ENCODE measurements around the gene AGAP2. TPM values are rescaled to one million over a fixed set of nuclear protein-coding genes. Genes with fewer than 3 reads are reported as not detected.

Gene AGAP2
- total RNA-seq, 2 donors from 2014 or later: 0.33 to 1.0 TPM

GRCh38 chr12:57725851-57726150 lies 12.7 kb downstream of the AGAP2 start:
- ATAC-seq (no peak), DNase-seq (no peak)
- Histone ChIP-seq H3K27me3 (no peaks in the 10 kb centered on the region), H3K4me1 (peaks cover 23% of the 10 kb centered on the region), H3K9me3 (no peaks in the 10 kb centered on the region), H3K4me3 (no peak overlapping the region), H3K27ac (no peak overlapping the region), H3K36me3 (replicated peaks in 1 of 2; ENCODE audit: insufficient read depth in 1 of 2, low read depth in 2 of 2) (no peaks in the 10 kb centered on the region)
- WGBS, 2 donors: 5 to 15% methylated on average over 3 to 10 of the region's 10 CpGs
- TF ChIP-seq CTCF (IDR thresholded peaks at IDR 0.05) (no peak), POLR2A (IDR thresholded peaks at IDR 0.05) (no peak)
- intact Hi-C loops (cut with DNase I): no loop called here

- Histone ChIP-seq H3K27ac (no peak overlapping the region), H3K4me3 (no peak overlapping the region), H3K9me3 (no peaks in the 10 kb centered on the region), H3K4me1 (peaks cover 23% of the 10 kb centered on the region), H3K36me3 (replicated peaks in 1 of 2; ENCODE audit: insufficient read depth in 1 of 2, low read depth in 2 of 2) (peaks cover 0 to 4% of the 10 kb centered on the region in 2 donors), H3K27me3 (no peaks in the 10 kb centered on the region)
- intact Hi-C loops (cut with DNase I): no loop called here
- DNase-seq: no peak
- 51 to 55% methylated on average over 10 of the region's 11 CpGs for WGBS, 2 donors
- ATAC-seq: no peak
- no peak for TF ChIP-seq POLR2A (IDR thresholded peaks at IDR 0.05)
- no peak for TF ChIP-seq CTCF (IDR thresholded peaks at IDR 0.05)
Measured at GRCh38 chr12:57724936-57725740, 13.4 kb downstream of the AGAP2 start.

DNA sequence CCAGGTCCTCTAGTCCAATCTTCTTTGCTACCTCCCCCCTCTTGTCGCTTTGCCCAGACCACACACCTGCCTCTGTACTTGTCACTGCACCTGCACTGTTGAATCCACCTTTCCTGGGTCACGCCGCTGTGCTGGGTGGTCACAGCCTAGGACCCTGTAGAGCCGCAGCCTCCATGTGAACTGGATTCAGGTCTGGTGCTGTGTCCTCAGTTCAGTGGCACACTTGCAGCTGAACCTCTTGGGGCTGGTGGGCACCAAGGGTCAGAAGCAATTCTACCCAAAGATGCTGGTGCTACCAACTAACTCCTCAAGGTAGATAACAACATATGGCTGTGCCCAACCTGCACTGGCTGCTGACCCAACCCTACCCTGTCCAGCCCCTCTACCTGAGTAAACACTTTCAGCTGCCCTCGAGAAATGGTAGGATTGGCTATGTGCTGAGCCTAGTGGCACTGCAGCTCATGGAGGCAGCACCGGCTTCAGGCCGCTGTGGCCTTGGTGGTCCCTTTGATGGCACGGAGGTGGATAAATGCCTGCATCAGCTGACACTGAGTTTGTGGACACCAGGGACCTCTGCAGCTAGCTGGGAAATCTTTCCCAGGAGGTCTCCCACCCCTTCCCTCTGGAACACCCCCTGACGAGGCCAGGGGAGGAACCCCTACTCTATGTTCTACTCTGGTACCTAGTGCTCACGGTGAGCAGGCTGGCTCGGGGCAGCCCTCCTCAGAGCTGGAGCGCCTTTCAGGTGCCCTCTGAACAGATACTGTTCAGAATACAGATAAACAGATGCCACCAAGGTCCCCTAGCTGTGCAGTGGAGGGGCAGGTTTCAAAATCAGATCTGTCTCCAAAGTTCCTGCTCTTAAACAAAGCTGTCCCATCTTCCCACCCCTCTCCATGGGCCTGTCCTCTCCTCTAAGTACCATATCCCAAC lies 14.3 kb downstream of the AGAP2 start:
- no peak overlapping the region for H3K27ac ChIP-seq
- H3K9me3 ChIP-seq: no peaks in the 10 kb centered on the region
- DNase-seq (no peak), ATAC-seq (no peak)
- 63 to 72% methylated on average over 8 to 12 of the region's 12 CpGs for WGBS, 2 donors
- TF ChIP-seq CTCF (IDR thresholded peaks at IDR 0.05) (no peak), POLR2A (IDR thresholded peaks at IDR 0.05) (no peak)
- no peak overlapping the region for H3K4me3 ChIP-seq
- no peaks in the 10 kb centered on the region for H3K27me3 ChIP-seq
- H3K36me3 ChIP-seq (replicated peaks in 1 of 2; ENCODE audit: insufficient read depth in 1 of 2, low read depth in 2 of 2): peaks cover 3 to 8% of the 10 kb centered on the region in 2 donors
- peaks cover 23% of the 10 kb centered on the region for H3K4me1 ChIP-seq
- intact Hi-C loops (cut with DNase I): no loop called here

- H3K36me3 ChIP-seq (replicated peaks in 1 of 2; ENCODE audit: insufficient read depth in 1 of 2, low read depth in 2 of 2): peaks cover 6 to 13% of the 10 kb centered on the region in 2 donors
- WGBS, 2 donors: 49 to 73% methylated on average over 2 of the region's 2 CpGs
- H3K4me3 ChIP-seq: no peak overlapping the region
- H3K27ac ChIP-seq: no peak overlapping the region
- TF ChIP-seq POLR2A (IDR thresholded peaks at IDR 0.05) (no peak), CTCF (IDR thresholded peaks at IDR 0.05) (no peak)
- H3K9me3 ChIP-seq: no peaks in the 10 kb centered on the region
- no peak for ATAC-seq
- H3K4me1 ChIP-seq: peaks cover 23% of the 10 kb centered on the region
- intact Hi-C loops (cut with DNase I): no loop called here
- no peaks in the 10 kb centered on the region for H3K27me3 ChIP-seq
- no peak for DNase-seq
Measured at GRCh38 chr12:57723630-57723962, 14.9 kb downstream of the AGAP2 start.
